Measurements from ENCODE around the gene C4BPA.

DNA sequence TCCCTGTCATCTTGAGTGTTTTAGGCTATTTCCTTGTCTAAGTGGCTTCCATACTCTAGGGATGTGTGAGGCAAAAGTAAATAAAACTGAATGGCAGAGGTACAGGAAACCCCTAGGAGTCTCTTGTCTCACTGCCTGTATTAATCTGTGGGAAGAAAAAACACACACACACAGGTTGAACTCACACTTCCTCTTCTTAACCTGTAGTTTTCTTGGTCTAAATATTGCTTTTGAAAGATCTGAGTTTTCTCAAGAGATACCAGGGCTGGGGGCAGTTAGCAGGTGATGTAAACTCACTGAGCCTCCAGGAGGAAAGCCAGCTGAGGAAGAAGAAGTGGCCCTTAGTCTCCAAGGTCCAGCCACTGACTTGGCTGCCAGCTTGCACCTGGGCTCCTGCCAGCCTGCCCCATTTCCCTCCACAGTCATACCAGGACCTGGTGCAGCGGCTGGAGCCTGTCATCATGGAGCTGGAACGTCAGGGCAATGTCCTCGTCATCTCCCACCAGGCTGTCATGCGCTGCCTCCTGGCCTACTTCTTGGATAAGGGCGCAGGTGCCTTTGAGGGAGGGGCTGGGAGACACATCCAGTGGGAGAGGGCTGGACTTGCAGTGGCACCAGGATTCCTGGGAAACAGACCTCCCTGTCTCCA is 34.1 kb upstream of the C4BPA start:
- TF ChIP-seq BHLHE40 (IDR thresholded peaks at IDR 0.05; ENCODE audit: low read depth, low read length): no peak
- no peak for TF ChIP-seq CHD4 (IDR thresholded peaks at IDR 0.05; ENCODE audit: borderline replicate concordance)
- TF ChIP-seq, protein P1, sequence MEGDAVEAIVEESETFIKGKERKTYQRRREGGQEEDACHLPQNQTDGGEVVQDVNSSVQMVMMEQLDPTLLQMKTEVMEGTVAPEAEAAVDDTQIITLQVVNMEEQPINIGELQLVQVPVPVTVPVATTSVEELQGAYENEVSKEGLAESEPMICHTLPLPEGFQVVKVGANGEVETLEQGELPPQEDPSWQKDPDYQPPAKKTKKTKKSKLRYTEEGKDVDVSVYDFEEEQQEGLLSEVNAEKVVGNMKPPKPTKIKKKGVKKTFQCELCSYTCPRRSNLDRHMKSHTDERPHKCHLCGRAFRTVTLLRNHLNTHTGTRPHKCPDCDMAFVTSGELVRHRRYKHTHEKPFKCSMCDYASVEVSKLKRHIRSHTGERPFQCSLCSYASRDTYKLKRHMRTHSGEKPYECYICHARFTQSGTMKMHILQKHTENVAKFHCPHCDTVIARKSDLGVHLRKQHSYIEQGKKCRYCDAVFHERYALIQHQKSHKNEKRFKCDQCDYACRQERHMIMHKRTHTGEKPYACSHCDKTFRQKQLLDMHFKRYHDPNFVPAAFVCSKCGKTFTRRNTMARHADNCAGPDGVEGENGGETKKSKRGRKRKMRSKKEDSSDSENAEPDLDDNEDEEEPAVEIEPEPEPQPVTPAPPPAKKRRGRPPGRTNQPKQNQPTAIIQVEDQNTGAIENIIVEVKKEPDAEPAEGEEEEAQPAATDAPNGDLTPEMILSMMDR (IDR thresholded peaks at IDR 0.05): no peak
- no peak for TF ChIP-seq SMC3 (IDR thresholded peaks at IDR 0.05)
- TF ChIP-seq EP300 (IDR thresholded peaks at IDR 0.05): no peak
- no peak for TF ChIP-seq CEBPB (IDR thresholded peaks at IDR 0.05)
- no peak for TF ChIP-seq CBX2 (IDR thresholded peaks at IDR 0.05; ENCODE audit: borderline replicate concordance, low read depth)
- no peak for TF ChIP-seq POLR2A (IDR thresholded peaks at IDR 0.05; ENCODE audit: low read length)
- TF ChIP-seq, protein P2, sequence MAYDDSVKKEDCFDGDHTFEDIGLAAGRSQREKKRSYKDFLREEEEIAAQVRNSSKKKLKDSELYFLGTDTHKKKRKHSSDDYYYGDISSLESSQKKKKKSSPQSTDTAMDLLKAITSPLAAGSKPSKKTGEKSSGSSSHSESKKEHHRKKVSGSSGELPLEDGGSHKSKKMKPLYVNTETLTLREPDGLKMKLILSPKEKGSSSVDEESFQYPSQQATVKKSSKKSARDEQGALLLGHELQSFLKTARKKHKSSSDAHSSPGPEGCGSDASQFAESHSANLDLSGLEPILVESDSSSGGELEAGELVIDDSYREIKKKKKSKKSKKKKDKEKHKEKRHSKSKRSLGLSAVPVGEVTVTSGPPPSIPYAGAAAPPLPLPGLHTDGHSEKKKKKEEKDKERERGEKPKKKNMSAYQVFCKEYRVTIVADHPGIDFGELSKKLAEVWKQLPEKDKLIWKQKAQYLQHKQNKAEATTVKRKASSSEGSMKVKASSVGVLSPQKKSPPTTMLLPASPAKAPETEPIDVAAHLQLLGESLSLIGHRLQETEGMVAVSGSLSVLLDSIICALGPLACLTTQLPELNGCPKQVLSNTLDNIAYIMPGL (CRISPR knock-in tag; IDR thresholded peaks at IDR 0.05; ENCODE audit: borderline replicate concordance): no peak
- no peak for TF ChIP-seq EHMT2 (IDR thresholded peaks at IDR 0.05; ENCODE audit: low read depth)
- TF ChIP-seq, protein P3, sequence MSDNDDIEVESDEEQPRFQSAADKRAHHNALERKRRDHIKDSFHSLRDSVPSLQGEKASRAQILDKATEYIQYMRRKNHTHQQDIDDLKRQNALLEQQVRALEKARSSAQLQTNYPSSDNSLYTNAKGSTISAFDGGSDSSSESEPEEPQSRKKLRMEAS (IDR thresholded peaks at IDR 0.05): no peak
- no peak for TF ChIP-seq GATA3 (IDR thresholded peaks at IDR 0.05; ENCODE audit: borderline replicate concordance)
- no peak for TF ChIP-seq JUN (IDR thresholded peaks at IDR 0.05)
- TF ChIP-seq, protein P4, sequence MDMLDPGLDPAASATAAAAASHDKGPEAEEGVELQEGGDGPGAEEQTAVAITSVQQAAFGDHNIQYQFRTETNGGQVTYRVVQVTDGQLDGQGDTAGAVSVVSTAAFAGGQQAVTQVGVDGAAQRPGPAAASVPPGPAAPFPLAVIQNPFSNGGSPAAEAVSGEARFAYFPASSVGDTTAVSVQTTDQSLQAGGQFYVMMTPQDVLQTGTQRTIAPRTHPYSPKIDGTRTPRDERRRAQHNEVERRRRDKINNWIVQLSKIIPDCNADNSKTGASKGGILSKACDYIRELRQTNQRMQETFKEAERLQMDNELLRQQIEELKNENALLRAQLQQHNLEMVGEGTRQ (IDR thresholded peaks at IDR 0.05): no peak
